HL-60 (cell line): ENCODE results near the gene AS3MT.
"Not testable (repeated sequence)": the region's sequence is repeated elsewhere in the genome, so short reads cannot be mapped to it uniquely, and the experiment has no call there.

Experiments used
- DNase-seq, 2 experiments: peaks; one replicate each; pipeline ENCODE4 v3.0.0-alpha.2; 2010 to 2020; ENCODE audit warnings: low read depth in 1 of 2, low spot score in 1 of 2
- H3K27ac ChIP-seq: fragments of 250-450 bp; sonication (Bioruptor Pico); replicated peaks from 2 replicates; pipeline ENCODE4 v1.5.1; 2020; ENCODE audit warnings: mild to moderate bottlenecking, moderate library complexity
- H3K27me3 ChIP-seq: fragments of 250-450 bp; sonication (Bioruptor Pico); 2 replicates; pipeline ENCODE4 v1.5.1; 2021; ENCODE audit warnings: mild to moderate bottlenecking, moderate library complexity; ENCODE audit not compliant: insufficient read depth, poor library complexity, severe bottlenecking
- H3K4me3 ChIP-seq: replicated peaks from 2 replicates; pipeline ENCODE4 v1.5.1; 2011; ENCODE audit warnings: mild to moderate bottlenecking, control low read depth, low read length; ENCODE audit not compliant: insufficient read depth
- CTCF ChIP-seq: IDR thresholded peaks from one replicate; pipeline ENCODE4 v1.5.1; 2011; ENCODE audit warnings: low read length, control low read depth, inconsistent platforms; ENCODE audit not compliant: insufficient read depth
- GABPA ChIP-seq: IDR thresholded peaks from 2 replicates; pipeline ENCODE4 v1.6.1; 2012; ENCODE audit warnings: low read depth
- POLR2AphosphoS5 ChIP-seq: IDR thresholded peaks from 2 replicates; pipeline ENCODE4 v1.6.1; 2012; ENCODE audit warnings: low read depth
- REST ChIP-seq: IDR thresholded peaks from 2 replicates; pipeline ENCODE4 v1.6.1; 2012; ENCODE audit warnings: low read depth; ENCODE audit not compliant: insufficient replicate concordance
- SPI1 ChIP-seq: IDR thresholded peaks from 2 replicates; pipeline ENCODE4 v1.6.1; 2012; ENCODE audit warnings: low read depth, mild to moderate bottlenecking, borderline replicate concordance

The AS3MT gene

GRCh38 chr10:102845352-102845902 lies 23.8 kb upstream of the AS3MT start:
- DNase-seq: no peak
- TF ChIP-seq CTCF (no peak), SPI1 (no peak), GABPA (no peak)
- H3K27me3 ChIP-seq: no peaks in the 10 kb centered on the region

GRCh38 chr10:102850025-102850518 lies 19.2 kb upstream of the AS3MT start:
- Histone ChIP-seq H3K27me3 (no peaks in the 10 kb centered on the region), H3K27ac (no peak overlapping the region), H3K4me3 (no peak overlapping the region)
- no peak for TF ChIP-seq GABPA
- TF ChIP-seq REST: no peak
- no peak for TF ChIP-seq SPI1
- TF ChIP-seq POLR2AphosphoS5: no peak
- no peak for TF ChIP-seq CTCF
- peak in 1 of 2 experiments; percentile 66 for DNase-seq

More at GRCh38 chr10:102845352-102845902, 23.8 kb upstream of the AS3MT start:
- H3K4me3 ChIP-seq: no peak overlapping the region
- no peak overlapping the region for H3K27ac ChIP-seq

GRCh38 chr10:102853237-102853636 lies 16.0 kb upstream of the AS3MT start:
- H3K27me3 ChIP-seq, DNase-seq, H3K4me3 ChIP-seq, H3K27ac ChIP-seq: not testable (repeated sequence)

- H3K27ac ChIP-seq, H3K4me3 ChIP-seq, DNase-seq, H3K27me3 ChIP-seq: not testable (repeated sequence)
These were observed 13.4 kb upstream of the AS3MT start for GRCh38 chr10:102855731-102856436.

- Histone ChIP-seq H3K4me3 (no peak overlapping the region), H3K27ac (no peak overlapping the region), H3K27me3 (no peaks in the 10 kb centered on the region)
- DNase-seq: no peak
- TF ChIP-seq REST (no peak), POLR2AphosphoS5 (no peak), GABPA (no peak), SPI1 (no peak), CTCF (no peak)
These were observed 12.4 kb upstream of the AS3MT start for GRCh38 chr10:102856758-102857424.
